Measurements from ENCODE around the gene KCNH4. TPM values are rescaled to one million over a fixed set of nuclear protein-coding genes. Genes with fewer than 3 reads are reported as not detected.

KCNH4 gene
- total RNA-seq, 2 experiments from 2014 or later = not detected

GRCh38 chr17:42127414-42127813 is 53.5 kb downstream of the KCNH4 start:
- peak overlapping the region; percentile 18 for H3K27ac ChIP-seq (ENCODE audit: low read depth, low read length, poor library complexity, severe bottlenecking)
- H3K4me1 ChIP-seq (ENCODE audit: insufficient read depth, low read length, poor library complexity, severe bottlenecking) = peaks cover 19% of the 10 kb centered on the region
- intact Hi-C loops (cut with micrococcal nuclease; ENCODE audit: unreplicated experiment) = no loop called here
- POLR2A ChIA-PET = interaction anchor here (0.7 kb wide), 1 partner anchor 59 kb away, joined by 3 read pairs; no protein-coding TSS in a partner anchor
- H4K20me1 ChIP-seq (ENCODE audit: insufficient read depth, low read length) = 0 out of 2 replicates have a peak, but pooled peaks cover 4% of the 10 kb centered on the region
- no peak for DNase-seq (ENCODE audit: low spot score)
- no peaks in the 10 kb centered on the region for H3K9me3 ChIP-seq (ENCODE audit: low read length)
- no peak overlapping the region for H3K4me3 ChIP-seq (ENCODE audit: low read depth, low read length, poor library complexity, severe bottlenecking)
- H3K79me2 ChIP-seq (ENCODE audit: insufficient read depth, low read depth, low read length) = peaks cover 18% of the 10 kb centered on the region
- peaks cover 78% of the 10 kb centered on the region for H3K36me3 ChIP-seq (ENCODE audit: insufficient read depth, low read length)
- no peak overlapping the region for H3K4me2 ChIP-seq (ENCODE audit: low read length)
- TF ChIP-seq CTCF (conservative IDR thresholded peaks at IDR 0.05; ENCODE audit: low read length) (no peak), EZH2phosphoT487 (IDR thresholded peaks at IDR 0.05; ENCODE audit: borderline replicate concordance, low read depth, low read length) (no peak)
- CTCF ChIA-PET (ENCODE audit: unreplicated experiment) = no interaction called here
- H2AFZ ChIP-seq (ENCODE audit: low read length) = no peak overlapping the region
- BruUV-seq (replicated peaks) = no TSS peak
- H3K9me2 ChIP-seq (ENCODE audit: insufficient read depth, low read length) = no peaks in the 10 kb centered on the region

- Histone ChIP-seq H3K4me1 (ENCODE audit: insufficient read depth, low read length, poor library complexity, severe bottlenecking) (peaks cover 13% of the 10 kb centered on the region), H2AFZ (ENCODE audit: low read length) (no peak overlapping the region), H3K79me2 (ENCODE audit: insufficient read depth, low read depth, low read length) (peaks cover 13% of the 10 kb centered on the region), H3K36me3 (ENCODE audit: insufficient read depth, low read length) (peaks cover 78% of the 10 kb centered on the region), H3K4me2 (ENCODE audit: low read length) (no peak overlapping the region), H3K4me3 (ENCODE audit: low read depth, low read length, poor library complexity, severe bottlenecking) (no peak overlapping the region), H3K9me2 (ENCODE audit: insufficient read depth, low read length) (no peaks in the 10 kb centered on the region), H3K9me3 (ENCODE audit: low read length) (no peaks in the 10 kb centered on the region), H4K20me1 (ENCODE audit: insufficient read depth, low read length) (no peaks in the 10 kb centered on the region), H3K27ac (ENCODE audit: low read depth, low read length, poor library complexity, severe bottlenecking) (peak overlapping the region; percentile 18)
- TF ChIP-seq EZH2phosphoT487 (IDR thresholded peaks at IDR 0.05; ENCODE audit: borderline replicate concordance, low read depth, low read length) (no peak), CTCF (conservative IDR thresholded peaks at IDR 0.05; ENCODE audit: low read length) (no peak)
- POLR2A ChIA-PET = interaction anchor here (0.7 kb wide), 1 partner anchor 23 kb away, joined by 3 read pairs; no protein-coding TSS in a partner anchor
- CTCF ChIA-PET (ENCODE audit: unreplicated experiment) = no interaction called here
- no peak for DNase-seq (ENCODE audit: low spot score)
- intact Hi-C loops (cut with micrococcal nuclease; ENCODE audit: unreplicated experiment) = no loop called here
- BruUV-seq (replicated peaks) = no TSS peak
Observed at GRCh38 chr17:42126836-42127235, 54.1 kb downstream of the KCNH4 start.

GRCh38 chr17:42125565-42125964 is 55.4 kb downstream of the KCNH4 start:
- H3K79me2 ChIP-seq (ENCODE audit: insufficient read depth, low read depth, low read length) = peaks cover under 1% of the 10 kb centered on the region; the same call in 1 of the 2 replicates
- H3K9me2 ChIP-seq (ENCODE audit: insufficient read depth, low read length) = no peaks in the 10 kb centered on the region
- H2AFZ ChIP-seq (ENCODE audit: low read length) = no peak overlapping the region
- ChIA-PET POLR2A (no interaction called here), CTCF (ENCODE audit: unreplicated experiment) (no interaction called here)
- peaks cover 6% of the 10 kb centered on the region for H3K4me1 ChIP-seq (ENCODE audit: insufficient read depth, low read length, poor library complexity, severe bottlenecking)
- H3K36me3 ChIP-seq (ENCODE audit: insufficient read depth, low read length) = peaks cover 68% of the 10 kb centered on the region
- no peaks in the 10 kb centered on the region for H4K20me1 ChIP-seq (ENCODE audit: insufficient read depth, low read length)
- DNase-seq (ENCODE audit: low spot score) = no peak
- no peak overlapping the region for H3K27ac ChIP-seq (ENCODE audit: low read depth, low read length, poor library complexity, severe bottlenecking)
- intact Hi-C loops (cut with micrococcal nuclease; ENCODE audit: unreplicated experiment) = no loop called here
- BruUV-seq (replicated peaks) = no TSS peak
- H3K9me3 ChIP-seq (ENCODE audit: low read length) = no peaks in the 10 kb centered on the region
- no peak for TF ChIP-seq CTCF (conservative IDR thresholded peaks at IDR 0.05; ENCODE audit: low read length)
- no peak for TF ChIP-seq EZH2phosphoT487 (IDR thresholded peaks at IDR 0.05; ENCODE audit: borderline replicate concordance, low read depth, low read length)
- H3K4me3 ChIP-seq (ENCODE audit: low read depth, low read length, poor library complexity, severe bottlenecking) = no peak overlapping the region
- no peak overlapping the region for H3K4me2 ChIP-seq (ENCODE audit: low read length)

Measured in OCI-LY7 (cell line).